AG09319 (cell line): ENCODE data around the gene SH3GL1.

ENCODE experiments used
- DNase-seq: peaks from one replicate; pipeline ENCODE4 v3.0.0-alpha.2; 2010; ENCODE audit warnings: low read depth; ENCODE audit errors: extremely low read depth
- CTCF ChIP-seq: IDR thresholded peaks from 2 replicates; pipeline ENCODE4 v1.5.1; 2011; ENCODE audit warnings: low read depth, mild to moderate bottlenecking, inconsistent platforms, low read length, moderate library complexity

Gene SH3GL1

DNA sequence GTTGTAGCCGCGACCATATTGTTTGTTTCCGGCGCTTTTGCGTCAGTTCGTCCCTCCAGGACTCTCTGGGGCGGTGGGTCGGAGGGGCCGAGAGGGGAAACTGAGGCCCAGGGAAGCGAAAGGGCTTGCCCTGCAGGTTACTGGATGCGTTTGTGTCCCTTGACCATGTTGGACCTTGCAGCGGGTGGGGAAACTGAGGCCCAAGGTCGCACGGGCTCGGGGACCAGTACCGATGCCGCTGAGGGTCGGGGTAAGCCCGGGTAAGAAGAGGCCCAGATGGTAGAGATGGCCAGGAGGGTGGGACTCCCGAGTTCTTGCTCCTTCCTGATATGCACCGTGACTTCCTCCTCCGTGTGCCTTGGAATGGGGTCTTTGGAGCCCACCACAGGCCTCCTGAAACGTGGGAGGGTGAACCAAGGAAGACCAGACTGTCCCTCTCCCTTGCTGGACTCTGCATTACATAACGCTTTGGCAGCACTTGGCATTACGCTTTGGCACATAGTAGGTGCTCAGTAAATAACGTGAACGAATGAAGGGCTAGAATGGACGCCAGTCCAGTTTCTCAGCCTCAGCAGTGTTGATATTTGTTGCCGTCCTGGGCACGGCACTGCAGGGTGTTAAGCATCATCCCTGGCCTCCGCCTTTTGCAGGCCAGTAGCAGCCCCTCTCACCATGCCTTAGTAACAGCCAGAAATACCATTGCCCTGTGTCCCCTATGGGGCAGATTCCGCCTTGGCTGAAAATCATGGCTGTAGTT, 2.8 kb upstream of the SH3GL1 start:
- no peak for DNase-seq
- TF ChIP-seq CTCF: no peak

DNA sequence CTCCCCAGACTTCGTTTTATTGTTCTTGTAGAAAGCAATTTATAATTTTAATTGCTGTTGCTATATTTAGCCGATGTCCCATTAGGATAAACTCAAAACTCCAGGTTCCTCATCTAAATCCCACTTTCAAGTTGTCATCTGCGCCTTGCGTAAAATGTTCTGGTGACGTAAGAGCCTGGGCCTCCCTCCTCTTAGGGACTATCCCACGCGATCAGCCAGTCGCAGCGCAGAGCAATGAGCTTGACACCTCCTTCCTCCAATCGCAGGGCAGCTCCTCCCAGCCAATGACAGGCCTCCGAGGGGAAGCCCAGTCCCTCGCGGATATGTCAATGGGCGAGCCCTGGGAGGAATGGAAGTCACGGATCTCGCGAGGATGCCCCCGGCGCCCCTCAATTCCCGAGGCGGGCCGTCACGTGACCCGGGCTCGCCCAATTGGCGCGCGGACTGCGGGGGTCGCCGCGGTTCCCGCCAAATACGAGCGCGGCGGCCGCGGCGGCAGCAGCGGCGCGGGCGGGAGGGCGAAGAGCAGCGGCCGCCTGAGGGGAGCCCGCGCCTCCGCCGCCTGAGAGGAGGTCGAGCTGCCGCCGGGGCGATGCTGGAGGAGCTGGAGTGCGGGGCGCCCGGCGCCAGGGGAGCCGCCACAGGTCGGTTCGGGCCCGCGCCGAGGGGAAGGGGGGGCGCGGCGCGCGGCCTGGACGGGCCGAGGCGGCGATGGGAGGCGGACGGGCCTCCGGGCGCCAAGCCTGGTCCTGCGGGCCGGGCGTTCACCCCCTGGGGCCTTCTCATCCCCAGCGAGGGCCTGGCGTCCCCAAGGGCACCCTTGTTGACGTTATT, 2.0 kb upstream of the SH3GL1 start, which contains the start of gene CHAF1A:
TSS of gene CHAF1A (plus strand) at position 470 of the 834 bp plus-strand sequence. CDS start at position 593, 123 bp downstream.
- peak; percentile 100 for DNase-seq
- TF ChIP-seq CTCF: no peak

GRCh38 chr19:4401769-4402170, 1.4 kb upstream of the SH3GL1 start:
- no peak for TF ChIP-seq CTCF
- DNase-seq: no peak

- TF ChIP-seq CTCF: no peak
- no peak for DNase-seq
These were observed 574 bp downstream of the SH3GL1 start for GRCh38 chr19:4399812-4400134.

DNA sequence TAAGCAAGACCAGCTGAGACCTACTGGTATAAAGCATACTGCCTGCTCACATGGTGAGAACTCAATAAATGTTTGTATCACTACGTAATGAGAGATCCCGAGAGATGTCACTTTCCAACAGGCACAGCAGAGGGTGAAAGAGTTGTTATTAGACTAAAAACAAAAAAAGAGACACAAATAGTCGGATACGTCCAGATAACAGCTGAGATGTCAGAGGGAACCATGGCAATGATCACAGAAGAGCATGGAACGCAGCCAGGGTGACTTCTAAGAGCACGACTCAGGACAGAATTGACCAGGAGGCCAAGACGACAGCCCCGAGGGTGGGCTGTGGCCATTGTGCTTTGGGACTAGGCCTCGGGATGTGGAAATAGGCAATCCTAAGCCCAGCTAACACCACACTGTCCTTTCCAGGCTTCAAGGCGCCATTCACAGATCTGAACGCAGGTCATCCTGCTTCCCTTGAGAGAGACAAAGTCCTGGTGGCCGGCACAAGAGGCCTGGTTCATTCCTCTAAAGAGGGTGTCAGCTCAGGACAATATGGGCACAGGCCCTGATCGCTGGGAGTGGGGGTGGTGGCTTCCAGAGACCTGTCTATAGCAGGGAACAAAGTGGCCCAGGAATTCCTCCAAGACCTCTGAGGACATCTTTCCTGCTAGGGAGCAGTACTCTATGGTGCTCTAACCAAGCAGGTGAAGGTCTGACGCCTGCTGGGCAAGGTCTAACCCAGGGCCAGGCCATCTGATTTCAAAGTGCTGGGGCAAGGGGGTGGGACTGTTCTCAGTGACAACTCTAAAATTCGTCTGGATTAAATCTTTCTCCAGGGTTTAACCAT, 3.2 kb downstream of the SH3GL1 start:
- DNase-seq: no peak
- no peak for TF ChIP-seq CTCF

DNA sequence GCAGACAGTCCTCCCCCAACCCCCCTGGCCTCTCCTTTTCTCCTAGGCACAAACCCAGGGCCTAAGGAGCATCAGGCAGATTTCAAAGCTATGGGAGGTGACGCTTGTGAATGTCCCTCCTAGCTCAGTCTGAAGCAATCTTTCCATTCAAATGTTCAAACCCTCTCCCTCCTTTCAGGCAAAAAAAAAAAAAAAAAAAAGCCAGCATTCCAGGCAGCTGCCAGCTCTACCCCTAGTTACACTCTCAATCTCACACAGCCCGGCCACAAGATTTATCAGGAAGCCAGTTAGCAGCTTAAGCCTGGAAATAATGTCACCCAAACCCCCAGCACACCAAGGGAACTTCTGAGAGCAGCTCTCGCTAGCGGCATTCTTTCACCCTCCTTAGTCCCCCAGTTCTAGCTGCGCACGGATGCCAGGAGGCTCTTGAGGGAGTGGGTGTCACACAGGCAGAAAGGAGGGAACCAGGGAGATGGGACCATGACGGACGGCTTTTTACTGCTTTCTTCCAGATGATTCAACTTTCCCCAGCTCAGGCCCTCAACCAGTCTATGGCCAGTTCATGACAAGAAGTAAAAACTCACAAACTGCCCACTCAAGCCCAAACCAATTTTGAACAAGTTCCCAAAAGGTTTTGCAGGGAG, 6.3 kb downstream of the SH3GL1 start:
- DNase-seq: no peak
- no peak for TF ChIP-seq CTCF
